ENCODE measurements around the gene RBM17.

DNA sequence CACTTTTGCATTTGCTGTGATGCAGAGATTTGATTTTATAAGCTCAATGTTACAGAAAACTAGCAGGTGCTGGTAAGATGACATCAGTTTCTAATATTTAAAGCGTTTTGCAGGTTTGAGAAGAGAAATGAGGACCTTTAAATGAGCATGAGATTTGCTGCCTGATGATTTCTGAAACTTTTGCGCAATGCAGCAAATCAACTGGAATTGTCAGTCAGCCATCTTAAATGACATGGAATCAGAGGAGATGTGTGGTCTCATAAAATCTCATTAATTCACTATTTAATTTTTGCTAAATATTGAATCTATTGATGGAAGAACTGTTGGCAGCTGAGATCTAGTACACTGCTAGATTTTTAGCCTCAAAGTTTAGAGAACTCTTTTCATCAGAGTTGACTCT, 3.9 kb downstream of the RBM17 start:
- TF ChIP-seq POLR2A (IDR thresholded peaks at IDR 0.05; ENCODE audit: low read depth, low read length) (no peak), POLR2AphosphoS5 (IDR thresholded peaks at IDR 0.05; ENCODE audit: low read depth, low read length) (no peak), TAF1 (IDR thresholded peaks at IDR 0.05; ENCODE audit: low read depth, low read length) (no peak)

All from GM12891 (cell line).